HepG2 (cell line): ENCODE measurements around the gene VDR. TPM values are rescaled to one million over a fixed set of nuclear protein-coding genes. Genes with fewer than 3 reads are reported as not detected.

ENCODE experiments used
- BHLHE40 ChIP-seq: IDR thresholded peaks from 2 replicates; pipeline ENCODE4 v1.6.1; 2011; ENCODE audit warnings: low read length, improper control_type of control experiment
- CCDC6 ChIP-seq: sonication (generic); formaldehyde crosslinking; IDR thresholded peaks from 2 replicates; pipeline ENCODE4 v1.8.1; 2022; ENCODE audit warnings: mild to moderate bottlenecking, missing genetic modification reagents, moderate library complexity
- CEBPG ChIP-seq: IDR thresholded peaks from 2 replicates; pipeline ENCODE4 v1.6.1; 2016
- DR1 ChIP-seq: sonication (generic); formaldehyde crosslinking; IDR thresholded peaks from 2 replicates; pipeline ENCODE4 v1.8.0; 2021; ENCODE audit warnings: mild to moderate bottlenecking, missing genetic modification reagents, inconsistent platforms
- E2F5 ChIP-seq: sonication (generic); formaldehyde crosslinking; conservative IDR thresholded peaks from 2 replicates; pipeline ENCODE4 v1.4.0; 2020; ENCODE audit warnings: missing genetic modification reagents
- FOXA3 ChIP-seq: IDR thresholded peaks from 2 replicates; pipeline ENCODE4 v1.6.1; 2016; ENCODE audit warnings: missing genetic modification reagents, missing compliant biosample characterization
- GTF2F1 ChIP-seq: fragments of 150-350 bp; IDR thresholded peaks from 2 replicates; pipeline ENCODE4 v1.6.1; 2014; ENCODE audit warnings: low read length
- MATR3 ChIP-seq: sonication (generic); formaldehyde crosslinking; IDR thresholded peaks from 2 replicates; pipeline ENCODE4 v1.4.0; 2020; ENCODE audit warnings: missing genetic modification reagents
- PRDM10 ChIP-seq: sonication (generic); formaldehyde crosslinking; IDR thresholded peaks from 2 replicates; pipeline ENCODE4 v1.4.0; 2020; ENCODE audit warnings: low read depth, missing genetic modification reagents
- SIX1 ChIP-seq: sonication (generic); formaldehyde crosslinking; IDR thresholded peaks from 2 replicates; pipeline ENCODE4 v1.4.0; 2020; ENCODE audit warnings: missing genetic modification reagents, borderline replicate concordance
- TEAD2 ChIP-seq: sonication (generic); formaldehyde crosslinking; IDR thresholded peaks from 2 replicates; pipeline ENCODE4 v1.9.0; 2021; ENCODE audit warnings: missing genetic modification reagents
- XRCC5 ChIP-seq: fragments of 200-400 bp; formaldehyde crosslinking; optimal IDR thresholded peaks from 2 replicates; pipeline ENCODE3; 2017; ENCODE audit warnings: mild to moderate bottlenecking, low read length
- ZNF407 ChIP-seq: sonication (generic); formaldehyde crosslinking; IDR thresholded peaks from one replicate; pipeline ENCODE4 v1.5.1; 2020; ENCODE audit warnings: mild to moderate bottlenecking, missing genetic modification reagents; ENCODE audit errors: not compliant biosample characterization
- ZNF564 ChIP-seq: sonication (generic); formaldehyde crosslinking; IDR thresholded peaks from 2 replicates; pipeline ENCODE4 v1.8.1; 2023; ENCODE audit warnings: mild to moderate bottlenecking, missing genetic modification reagents
- ZNF589 ChIP-seq: sonication (generic); formaldehyde crosslinking; conservative IDR thresholded peaks from 2 replicates; pipeline ENCODE4 v1.8.0; 2022; ENCODE audit warnings: mild to moderate bottlenecking, moderate library complexity, missing genetic modification reagents
- ZNF670 ChIP-seq: sonication (generic); formaldehyde crosslinking; IDR thresholded peaks from 2 replicates; pipeline ENCODE4 v1.8.0; 2022; ENCODE audit warnings: mild to moderate bottlenecking, missing genetic modification reagents, borderline replicate concordance
- polyA plus RNA-seq, 8 experiments: library from polyadenylated mRNA; depleted of rRNA in 3 of 8; stranded (reverse) in 7 of 8; unstranded in 1 of 8; fragments of >200 nt; fragmentation: Illumina TruSeq in 4 of 8; extraction: Trizol in 4 of 8; gene quantifications; 2 replicates each; pipeline versions ENCODE4 v1.2.1 to v1.2.3, GENCODE V29; 2011 to 2016; ENCODE audit warnings: low read depth in 4 of 8, missing spikeins in 1 of 8, mixed read lengths in 1 of 8; ENCODE audit not compliant: insufficient read depth in 1 of 8
- total RNA-seq, 5 experiments: library from RNA; depleted of rRNA; stranded (reverse); fragments of >200 nt; fragmentation: Illumina TruSeq; extraction: Trizol; gene quantifications; 2 replicates each; pipeline ENCODE4 v1.2.3, GENCODE V29; 2016; ENCODE audit warnings: low read depth in 1 of 5

The VDR gene
- total and polyA plus RNA-seq, 2 of the 13 experiments (the other 11 are each of a cell fraction or from before 2014, with no cell fraction given), result 0.08 to 0.33 TPM

- TF ChIP-seq PRDM10 (no peak), ZNF670 (CRISPR knock-in tag) (no peak), GTF2F1 (no peak), CCDC6 (peak; percentile 78), BHLHE40 (no peak), CEBPG (no peak), TEAD2 (CRISPR knock-in tag) (no peak), E2F5 (CRISPR knock-in tag) (no peak), ZNF589 (CRISPR knock-in tag) (no peak), XRCC5 (no peak), ZNF564 (CRISPR knock-in tag) (no peak; the same call in 1 of the 2 replicates), FOXA3 (CRISPR knock-in tag) (peak; percentile 95), MATR3 (CRISPR knock-in tag) (no peak), ZNF407 (CRISPR knock-in tag) (no peak), SIX1 (CRISPR knock-in tag) (no peak), DR1 (CRISPR knock-in tag) (no peak)
These were observed 52.7 kb downstream of the VDR start (continued) for GRCh38 chr12:47852096-47852571.
